HuH-7 (cell line): ENCODE data around the gene CAVIN3.
"Not testable (repeated sequence)": the region's sequence is repeated elsewhere in the genome, so short reads cannot be mapped to it uniquely, and the experiment has no call there.

Source experiments
- DNase-seq: peaks from one replicate; pipeline ENCODE4 v3.0.0; 2011; ENCODE audit warnings: low spot score

CAVIN3 gene

DNA sequence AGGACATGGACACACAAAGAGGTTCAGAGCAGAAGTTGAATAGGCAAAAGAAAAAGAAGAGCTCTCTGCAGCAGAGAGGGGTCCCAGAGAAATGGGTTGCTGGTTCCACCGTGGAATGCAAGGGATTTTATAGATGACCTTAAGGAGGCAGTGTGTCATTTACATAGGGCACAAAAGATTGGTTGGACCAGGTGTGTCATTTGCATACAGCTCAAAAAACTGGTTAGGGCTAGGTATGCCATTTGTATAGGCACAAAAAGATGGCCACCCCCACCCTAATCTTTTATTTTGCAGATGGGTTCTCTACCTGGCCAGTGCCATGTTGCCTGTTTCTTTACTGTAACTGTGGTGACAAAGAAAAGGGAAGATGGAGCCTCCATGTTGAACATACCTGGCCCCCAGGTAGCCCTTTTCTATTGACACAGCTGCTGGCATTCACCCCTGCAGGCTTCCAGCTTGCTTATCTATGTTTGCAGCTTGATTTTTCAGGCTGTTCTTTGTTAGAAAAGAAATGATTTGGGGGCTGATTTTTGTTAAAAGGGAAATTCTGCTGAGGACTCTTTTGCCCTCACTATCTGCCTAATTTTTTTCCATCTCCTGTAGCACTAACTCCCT lies 3.1 kb upstream of the CAVIN3 start:
- DNase-seq: no peak

- DNase-seq: no peak
Observed at GRCh38 chr11:6321961-6322362, 1.7 kb upstream of the CAVIN3 start.

GRCh38 chr11:6321356-6321755 lies 1.1 kb upstream of the CAVIN3 start:
- DNase-seq: no peak

GRCh38 chr11:6319704-6320410 lies 444 bp downstream of the CAVIN3 start:
- no peak for DNase-seq

DNA sequence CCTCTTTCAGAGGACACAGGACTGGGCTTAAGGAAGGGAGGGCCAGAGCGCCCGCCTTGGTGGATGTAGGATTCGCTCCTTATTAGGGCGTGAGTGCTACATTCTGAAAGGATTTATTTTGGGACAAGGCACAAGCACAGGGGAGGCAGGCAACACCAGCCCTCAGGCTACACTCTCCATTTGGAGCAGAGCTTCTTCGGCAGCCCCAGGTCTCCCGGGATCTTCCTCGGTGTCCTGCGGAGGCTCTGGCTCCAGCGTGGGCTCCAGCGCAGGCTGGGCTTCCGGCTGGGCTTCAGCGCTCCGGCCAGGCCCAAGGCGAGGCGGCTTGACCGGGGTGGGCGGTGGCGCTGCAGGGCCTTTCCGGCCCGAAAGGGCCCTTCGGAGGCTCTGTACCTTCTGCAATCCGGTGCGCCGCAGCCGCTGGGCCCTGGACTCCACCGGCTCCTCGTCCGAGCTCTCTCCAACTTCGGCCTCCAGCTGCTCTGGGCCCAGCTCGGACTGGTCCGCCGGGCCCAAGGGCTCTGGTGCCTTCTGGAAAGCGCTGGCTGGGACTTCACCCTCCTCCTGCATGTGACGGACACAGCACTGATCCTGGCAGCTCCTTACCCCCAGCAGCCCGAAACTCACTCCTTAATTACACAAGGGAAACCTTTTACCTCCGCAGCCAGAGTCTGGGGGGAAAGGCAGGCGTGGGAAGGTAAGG lies 1.1 kb downstream of the CAVIN3 start:
- DNase-seq: no peak

- no peak for DNase-seq
Observed at GRCh38 chr11:6318204-6318603, 2.1 kb downstream of the CAVIN3 start.

GRCh38 chr11:6315811-6316425 lies 4.4 kb downstream of the CAVIN3 start:
- DNase-seq: peak; percentile 90

GRCh38 chr11:6312106-6312505 lies 8.2 kb downstream of the CAVIN3 start:
- no peak for DNase-seq

GRCh38 chr11:6307876-6308275 lies 12.4 kb downstream of the CAVIN3 start:
- no peak for DNase-seq

DNA sequence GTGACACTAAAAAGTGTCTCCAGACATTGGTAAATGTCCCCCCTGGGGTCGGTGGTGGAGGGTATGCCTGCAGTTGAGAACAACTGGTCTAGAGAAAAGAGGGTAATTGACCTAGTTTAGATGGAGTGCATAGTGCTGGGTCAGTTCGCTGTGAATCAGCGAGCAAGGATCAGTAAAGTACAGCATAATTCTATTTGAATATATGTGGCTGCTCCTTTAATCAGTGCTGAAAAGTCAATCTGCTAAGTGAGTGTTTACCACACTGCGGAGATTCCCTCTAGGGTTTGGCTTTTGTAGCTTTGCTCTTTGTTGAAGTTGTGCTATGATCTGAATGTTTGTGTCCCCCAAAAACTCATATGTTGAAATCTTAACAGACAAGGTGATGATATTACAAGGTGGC lies 15.0 kb downstream of the CAVIN3 start:
- DNase-seq: no peak

DNA sequence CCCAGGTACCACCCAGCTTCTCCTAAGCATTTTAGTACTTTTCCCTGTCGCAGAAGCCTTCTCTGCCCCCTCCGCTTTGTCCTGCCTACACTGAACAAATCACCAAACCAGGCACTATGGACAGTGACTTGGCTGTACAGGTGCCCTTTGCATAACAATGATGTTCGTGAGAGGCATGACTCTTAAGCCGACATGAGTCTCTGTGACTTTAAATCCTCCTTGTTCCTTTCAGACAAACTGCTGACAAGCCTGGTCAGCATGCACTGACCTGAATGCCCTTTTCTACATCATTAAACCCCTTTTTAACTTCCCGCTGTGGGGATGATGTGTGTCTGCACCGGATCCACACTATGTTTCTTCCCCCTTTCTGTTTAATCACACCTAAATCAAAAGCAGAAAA lies 16.6 kb downstream of the CAVIN3 start:
- DNase-seq: no peak

DNA sequence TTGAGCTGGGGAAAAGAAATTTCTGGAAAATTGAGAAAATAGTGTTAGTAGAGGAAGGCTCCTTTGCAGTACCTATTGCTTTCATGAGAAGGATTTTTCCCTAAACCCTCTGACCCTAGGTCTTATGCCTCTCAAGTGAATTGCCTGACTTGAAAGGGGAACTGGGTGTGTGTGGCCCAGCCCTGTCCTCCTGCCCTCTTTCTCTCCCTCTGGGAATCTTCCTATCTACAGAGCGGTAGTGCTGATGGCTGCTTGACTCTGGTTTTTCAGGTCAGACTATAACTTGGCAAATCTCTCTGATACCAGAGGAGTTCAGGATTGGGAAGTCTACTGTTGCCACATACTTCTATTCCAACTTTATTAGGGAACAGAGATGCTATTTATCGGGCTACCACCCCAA lies 19.2 kb downstream of the CAVIN3 start:
- DNase-seq: no peak

GRCh38 chr11:6300325-6300724 lies 20.0 kb downstream of the CAVIN3 start:
- DNase-seq: no peak

GRCh38 chr11:6298605-6299004 lies 21.7 kb downstream of the CAVIN3 start:
- peak; percentile 60 for DNase-seq

DNA sequence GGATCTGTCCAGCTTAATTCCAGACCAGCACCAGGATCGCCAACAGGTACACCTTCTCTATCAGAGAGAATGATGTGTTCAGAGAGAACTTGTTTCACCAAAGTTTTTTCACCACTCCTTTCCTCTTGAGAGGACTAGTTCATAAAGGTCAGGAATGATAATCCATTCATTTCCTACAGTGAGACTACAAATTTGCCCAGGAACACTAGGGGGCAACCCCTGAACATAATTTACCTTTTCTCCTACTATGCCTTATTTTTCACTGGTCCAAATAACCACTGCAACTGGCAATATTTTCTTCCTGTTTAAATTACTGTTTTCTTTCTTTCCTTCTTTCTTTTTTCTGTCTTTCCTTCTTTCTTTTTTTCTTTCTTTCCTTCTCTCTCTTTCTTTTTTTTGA lies 22.5 kb downstream of the CAVIN3 start:
- no peak for DNase-seq

DNA sequence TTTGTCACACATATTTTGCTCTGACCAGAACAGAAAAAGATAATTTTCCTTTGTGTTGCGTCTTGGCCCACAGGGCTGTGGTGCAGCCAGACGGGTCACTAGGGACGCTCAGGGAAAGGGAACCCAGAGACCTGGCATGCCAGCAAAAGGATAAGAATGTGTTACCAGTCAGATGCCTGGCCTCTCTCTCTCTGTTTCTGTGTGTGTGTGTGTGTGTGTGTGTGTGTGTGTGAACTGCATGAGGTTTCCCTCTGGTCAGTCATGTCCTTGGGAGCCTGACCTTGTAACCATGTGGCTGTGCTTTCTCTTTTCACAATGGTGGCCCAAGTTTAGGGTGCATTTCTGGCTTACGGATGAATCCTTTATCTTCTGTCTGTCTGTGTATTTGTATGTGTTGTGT lies 35.3 kb downstream of the CAVIN3 start:
- no peak for DNase-seq

DNA sequence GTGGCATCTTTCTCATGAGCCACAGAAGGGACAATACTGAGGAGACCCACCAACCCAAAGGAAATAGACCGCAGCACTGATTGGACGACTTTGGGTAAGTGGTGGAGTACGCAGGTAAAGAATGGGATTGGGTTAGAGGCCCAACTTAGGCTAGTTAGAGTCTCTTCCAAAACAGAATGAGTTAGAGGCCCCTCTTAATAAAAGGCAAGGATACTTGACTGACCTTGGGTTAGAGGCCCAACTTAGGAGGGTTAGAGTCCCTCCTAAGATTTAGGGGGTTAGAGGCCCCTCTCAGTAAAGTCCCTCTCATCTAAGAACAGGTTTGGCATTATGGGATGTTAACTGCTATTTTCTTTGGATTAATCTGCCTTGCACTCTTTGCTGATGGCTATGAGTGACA lies 36.1 kb downstream of the CAVIN3 start:
- no peak for DNase-seq

DNA sequence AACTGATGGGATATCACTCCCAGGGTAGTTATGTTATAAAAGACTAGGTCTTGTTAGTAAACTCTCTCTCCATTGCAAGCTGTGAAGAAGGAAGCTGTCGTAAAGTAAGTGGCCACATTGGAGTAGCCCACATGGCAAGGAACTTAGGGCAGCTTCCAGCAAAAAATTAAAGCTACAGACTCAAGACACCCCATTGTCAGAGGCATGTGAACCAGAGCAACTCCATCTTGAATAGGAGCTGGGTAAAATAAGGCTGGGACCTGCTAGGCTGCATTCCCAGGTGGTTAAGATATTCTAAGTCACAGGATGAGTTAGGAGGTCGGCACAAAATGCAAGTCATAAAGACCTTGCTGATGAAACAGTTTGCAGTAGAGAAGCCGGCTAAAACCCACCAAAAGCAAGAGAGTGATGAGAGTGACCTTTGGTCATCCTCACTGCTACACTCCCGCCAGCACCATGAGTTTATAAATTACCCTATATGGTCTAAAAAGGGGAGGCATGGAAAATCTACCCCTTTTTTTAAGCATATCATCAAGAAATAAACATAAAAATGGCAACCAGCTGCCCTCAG lies 36.8 kb downstream of the CAVIN3 start:
- no peak for DNase-seq

DNA sequence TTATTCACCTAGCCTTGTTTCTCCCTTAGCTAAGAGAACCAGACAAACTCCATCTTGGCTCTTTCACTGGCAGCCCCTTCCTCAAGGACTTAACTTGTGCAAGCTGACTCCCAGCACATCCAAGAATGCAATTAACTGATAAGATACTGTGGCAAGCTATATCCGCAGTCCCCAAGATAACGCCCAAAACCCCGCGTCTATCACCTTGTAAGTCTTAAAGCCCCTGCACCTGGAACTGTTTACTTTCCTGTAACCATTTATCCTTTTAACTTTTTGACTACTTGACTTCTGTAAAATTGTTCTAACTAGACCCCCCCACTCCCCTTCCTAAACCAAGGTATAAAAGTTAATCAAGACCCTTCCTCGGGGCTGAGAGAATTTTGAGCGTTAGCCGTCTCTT lies 39.5 kb downstream of the CAVIN3 start:
- DNase-seq: not testable (repeated sequence)

DNA sequence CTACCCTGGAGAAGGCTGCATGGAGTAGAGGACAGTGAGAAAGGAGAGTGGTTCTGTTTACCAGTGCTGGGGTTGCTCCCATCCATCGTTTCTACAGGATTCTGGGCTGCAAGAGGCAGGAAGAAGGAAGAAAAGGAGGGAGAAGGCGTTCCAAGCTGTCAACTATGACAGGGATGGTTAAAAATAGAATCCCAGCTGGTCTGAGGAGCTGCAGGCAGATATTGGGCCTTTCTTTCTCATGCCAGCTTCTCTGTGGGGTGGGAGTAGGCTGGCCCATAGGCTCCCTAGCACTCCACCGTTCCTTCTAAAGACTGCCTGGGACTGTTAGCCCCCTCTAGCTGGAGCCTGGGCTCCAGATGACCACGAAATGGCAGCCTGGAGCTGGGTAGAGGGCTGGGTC lies 47.1 kb downstream of the CAVIN3 start:
- no peak for DNase-seq

GRCh38 chr11:6271598-6271997 lies 48.7 kb downstream of the CAVIN3 start:
- DNase-seq: no peak

- DNase-seq: no peak
Observed at GRCh38 chr11:6270584-6271246, 49.6 kb downstream of the CAVIN3 start.
